ENCODE data around the gene NLRP8. TPM values are rescaled to one million over a fixed set of nuclear protein-coding genes. Genes with fewer than 3 reads are reported as not detected.
"Not testable (repeated sequence)": the region's sequence is repeated elsewhere in the genome, so short reads cannot be mapped to it uniquely, and the experiment has no call there.

Gene NLRP8
- 0.06 TPM in 1 of 2 replicates, not detected in the other for total RNA-seq (2014; rRNA removed; shearing (Covaris generic))

DNA sequence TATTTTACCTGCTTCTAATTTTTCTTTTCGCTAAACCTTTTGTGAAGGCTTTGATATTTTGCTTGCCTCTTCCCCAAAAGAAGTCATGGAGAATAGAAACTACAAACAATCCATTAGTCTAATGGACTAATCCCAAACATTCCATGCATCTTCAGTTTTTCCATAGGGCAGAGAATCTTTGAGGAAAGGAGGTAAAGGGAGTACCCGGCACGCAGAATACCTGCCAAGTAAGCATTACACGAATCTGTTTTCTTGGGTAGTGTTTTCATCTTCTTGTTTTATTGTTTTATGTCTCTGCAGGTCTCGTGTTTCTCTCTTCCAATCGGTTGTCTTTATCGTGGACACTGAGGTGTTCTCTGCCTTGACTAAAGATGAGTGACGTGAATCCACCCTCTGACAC is at the start of gene NLRP8:
Gene NLRP8, plus strand, starts transcription at position 301 of the 400 bp plus-strand sequence.
- no peak for DNase-seq (ENCODE audit: low read depth)

- DNase-seq (ENCODE audit: low read depth), result no peak
Measured at GRCh38 chr19:55898911-55899310, 48.7 kb upstream of the NLRP8 start.

GRCh38 chr19:55901369-55902079 is 46.1 kb upstream of the NLRP8 start:
- no peak for DNase-seq (ENCODE audit: low read depth)

- no peak for DNase-seq (ENCODE audit: low read depth)
Measured at GRCh38 chr19:55902080-55902751, 45.4 kb upstream of the NLRP8 start.

- DNase-seq (ENCODE audit: low read depth), result no peak
Measured at GRCh38 chr19:55907286-55907685, 40.3 kb upstream of the NLRP8 start.

GRCh38 chr19:55907746-55908145 is 39.9 kb upstream of the NLRP8 start:
- DNase-seq (ENCODE audit: low read depth), result no peak

GRCh38 chr19:55909801-55910200 is 37.8 kb upstream of the NLRP8 start:
- DNase-seq (ENCODE audit: low read depth), result no peak

GRCh38 chr19:55912916-55913315 is 34.7 kb upstream of the NLRP8 start:
- DNase-seq (ENCODE audit: low read depth), result no peak

DNA sequence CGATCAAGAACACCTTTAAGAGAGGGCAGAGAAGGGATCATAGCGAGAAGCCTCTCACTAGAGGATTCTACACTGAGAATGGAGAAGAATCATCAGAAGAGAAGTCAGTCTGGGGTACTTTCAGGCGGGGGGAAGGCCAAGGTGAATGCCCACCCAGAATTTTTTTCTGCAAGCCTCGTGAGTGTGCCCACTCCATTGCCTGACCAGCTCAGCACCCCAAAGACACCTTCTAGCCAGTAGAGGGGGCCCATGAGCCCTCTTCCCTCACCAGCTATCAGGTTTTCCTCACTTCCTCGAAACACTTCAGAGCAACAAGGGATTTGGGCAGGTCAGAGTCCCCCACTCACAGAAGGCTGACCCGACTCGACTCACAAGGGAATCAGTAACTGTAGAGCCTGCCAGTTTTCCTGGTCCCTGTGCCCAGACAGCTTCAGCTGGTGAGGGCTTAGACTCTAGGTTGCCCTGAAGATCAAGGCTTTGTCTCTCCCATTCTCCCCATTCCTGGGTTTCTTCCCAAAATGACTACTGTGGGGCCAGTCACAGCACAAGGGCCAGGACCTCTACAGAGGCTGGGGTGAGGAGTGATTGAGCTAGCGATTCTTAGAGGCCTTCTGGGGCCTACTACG is 33.9 kb upstream of the NLRP8 start:
- peak; percentile 53 for DNase-seq (ENCODE audit: low read depth)

DNA sequence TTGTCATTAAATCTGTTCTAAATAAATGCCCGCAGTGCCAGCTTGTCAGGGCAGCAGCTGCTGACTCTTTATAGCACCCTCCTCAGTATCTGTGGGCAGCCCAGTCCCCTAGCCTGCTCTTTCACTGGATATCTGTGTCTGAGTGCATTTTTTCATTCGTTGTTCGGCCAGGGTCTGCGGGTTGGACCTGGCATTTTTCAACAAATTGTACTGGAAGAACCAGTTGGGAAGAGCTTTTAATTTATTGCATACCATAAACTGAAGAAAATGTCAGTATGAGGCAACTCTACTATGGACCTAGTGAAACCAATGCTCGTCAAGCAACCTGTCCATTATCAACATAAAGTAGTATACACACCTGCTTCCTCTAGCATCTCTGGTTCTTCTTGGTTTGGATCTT is 24.1 kb upstream of the NLRP8 start:
- no peak for DNase-seq (ENCODE audit: low read depth)

- DNase-seq (ENCODE audit: low read depth), result no peak
Measured at GRCh38 chr19:55927991-55928390, 19.6 kb upstream of the NLRP8 start.

DNA sequence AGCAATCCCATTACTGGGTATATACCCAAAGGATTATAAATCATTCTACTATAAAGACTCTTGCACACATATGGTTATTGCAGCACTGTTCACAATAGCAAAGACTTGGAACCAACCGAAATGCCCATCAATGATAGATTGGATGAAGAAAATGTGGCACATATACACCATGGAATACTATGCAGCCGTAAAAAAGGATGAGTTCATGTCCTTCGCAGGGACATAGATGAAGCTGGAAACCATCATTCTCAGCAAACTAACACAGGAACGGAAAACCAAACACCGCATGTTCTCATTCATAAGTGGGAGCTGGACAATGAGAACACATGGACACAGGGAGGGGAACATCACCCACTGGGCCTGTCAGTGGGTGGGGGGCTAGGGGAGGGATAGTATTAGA is 18.4 kb upstream of the NLRP8 start:
- DNase-seq (ENCODE audit: low read depth), result not testable (repeated sequence)

DNA sequence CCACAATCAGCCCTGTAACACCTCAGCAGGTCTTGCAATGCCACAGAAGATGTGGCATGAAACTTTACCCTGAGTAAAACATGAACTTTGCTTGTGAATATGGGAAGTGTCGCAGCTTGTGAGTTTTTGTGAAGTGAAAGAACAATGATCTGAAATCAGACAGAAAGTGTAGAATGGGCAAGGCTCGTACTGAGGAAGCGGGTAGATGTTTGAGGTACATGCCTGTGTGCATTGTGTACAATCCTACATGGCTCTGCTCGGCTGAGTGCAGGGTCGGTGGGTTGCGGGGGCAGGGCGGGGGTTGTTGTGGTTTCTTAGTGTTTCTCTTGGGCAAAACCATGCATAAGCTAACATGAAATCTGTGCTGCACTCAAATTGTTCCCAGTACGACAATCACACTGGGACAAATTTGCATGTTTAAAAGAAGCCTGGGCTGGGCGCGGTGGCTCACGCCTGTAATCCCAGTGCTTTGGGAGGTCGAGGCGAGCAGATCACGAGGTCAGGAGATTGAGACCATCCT is 16.6 kb upstream of the NLRP8 start:
- no peak for DNase-seq (ENCODE audit: low read depth)

GRCh38 chr19:55931936-55932386 is 15.7 kb upstream of the NLRP8 start, which contains the start of gene NLRP13:
Gene NLRP13, minus strand, starts transcription at chr19:55932336. Its CDS starts 25 bp downstream, at chr19:55932311.
- DNase-seq (ENCODE audit: low read depth), result no peak

DNA sequence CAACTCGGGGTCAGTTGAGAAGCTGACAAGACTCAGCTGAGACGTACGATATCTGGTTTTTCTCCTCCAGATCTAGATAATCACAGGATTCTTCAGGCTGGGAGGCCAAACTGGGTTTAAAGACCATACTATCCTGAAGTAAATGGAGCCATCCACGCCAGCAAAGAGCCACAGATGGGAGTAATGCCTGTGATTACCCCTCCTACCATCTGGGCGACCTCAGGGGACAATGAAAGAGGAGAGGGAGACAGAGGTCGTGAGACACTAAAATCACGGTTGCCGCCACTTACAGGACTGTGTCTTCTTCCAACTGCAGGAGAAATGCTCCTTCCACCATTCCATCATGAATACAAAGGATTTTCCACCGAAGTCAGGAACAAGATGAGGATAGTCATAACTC is 12.4 kb upstream of the NLRP8 start:
- DNase-seq (ENCODE audit: low read depth), result no peak

DNA sequence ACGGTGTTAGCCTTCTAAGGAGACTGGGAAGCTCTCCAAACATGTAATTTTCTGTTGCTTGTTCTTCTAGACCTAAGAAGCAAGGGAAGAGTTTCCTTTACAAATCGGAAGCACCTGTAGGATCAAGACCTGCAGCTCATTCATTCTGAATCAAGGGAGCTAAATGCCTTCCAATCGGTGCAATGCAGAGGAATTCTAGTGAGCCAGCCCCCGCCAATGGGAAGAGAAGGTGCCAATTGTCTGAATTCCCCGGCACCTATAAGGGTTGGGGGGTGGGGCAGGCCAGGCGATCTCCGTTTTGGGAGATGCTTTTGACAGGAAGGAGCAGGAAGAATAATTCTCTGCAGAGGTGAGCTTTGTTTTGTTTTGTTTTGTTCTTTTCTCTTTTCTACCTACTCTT is 8.4 kb upstream of the NLRP8 start:
- DNase-seq (ENCODE audit: low read depth), result peak; percentile 33

DNA sequence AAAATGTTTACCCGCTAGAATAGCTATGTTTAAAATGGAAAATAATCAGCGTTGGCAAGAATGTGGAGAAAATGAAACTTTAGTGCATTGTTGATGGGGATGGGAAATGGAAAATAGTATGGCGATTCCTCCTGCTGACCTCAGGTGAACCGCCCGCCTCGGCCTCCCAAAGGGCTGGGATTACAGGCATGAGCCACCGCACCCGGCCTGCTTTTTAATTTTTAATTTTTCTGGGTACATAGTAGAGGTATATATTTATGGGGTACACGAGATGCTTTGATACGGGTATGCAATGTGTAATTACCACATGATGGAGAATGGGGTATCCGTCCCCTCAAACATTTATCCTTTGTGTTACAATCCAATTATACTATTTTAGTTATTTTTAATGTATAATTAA is 7.3 kb upstream of the NLRP8 start:
- no peak for DNase-seq (ENCODE audit: low read depth)

GRCh38 chr19:55950566-55950965 is 2.9 kb downstream of the NLRP8 start:
- not testable (repeated sequence) for DNase-seq (ENCODE audit: low read depth)

DNA sequence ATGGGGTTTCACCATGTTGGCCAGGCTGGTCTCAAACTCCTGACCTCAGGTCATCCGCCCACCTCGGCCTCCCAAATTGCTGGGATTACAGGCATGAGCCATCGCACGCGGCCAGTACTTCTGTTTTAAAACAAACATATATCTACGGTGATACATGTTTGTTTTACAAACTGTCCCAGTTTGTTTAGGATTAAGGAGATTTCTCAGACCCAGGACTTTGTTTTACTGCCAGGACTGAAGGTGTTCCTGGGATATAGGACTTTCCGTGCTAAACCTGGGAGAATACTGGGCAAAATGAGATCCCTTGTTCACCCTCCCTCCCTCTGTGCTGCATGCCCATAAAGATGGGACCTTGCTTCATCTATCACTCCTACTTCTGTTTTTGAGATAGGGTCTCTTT is 8.8 kb downstream of the NLRP8 start:
- no peak for DNase-seq (ENCODE audit: low read depth)

- peak; percentile 94 for DNase-seq (ENCODE audit: low read depth)
Measured at GRCh38 chr19:55958356-55958755, 10.7 kb downstream of the NLRP8 start.

DNA sequence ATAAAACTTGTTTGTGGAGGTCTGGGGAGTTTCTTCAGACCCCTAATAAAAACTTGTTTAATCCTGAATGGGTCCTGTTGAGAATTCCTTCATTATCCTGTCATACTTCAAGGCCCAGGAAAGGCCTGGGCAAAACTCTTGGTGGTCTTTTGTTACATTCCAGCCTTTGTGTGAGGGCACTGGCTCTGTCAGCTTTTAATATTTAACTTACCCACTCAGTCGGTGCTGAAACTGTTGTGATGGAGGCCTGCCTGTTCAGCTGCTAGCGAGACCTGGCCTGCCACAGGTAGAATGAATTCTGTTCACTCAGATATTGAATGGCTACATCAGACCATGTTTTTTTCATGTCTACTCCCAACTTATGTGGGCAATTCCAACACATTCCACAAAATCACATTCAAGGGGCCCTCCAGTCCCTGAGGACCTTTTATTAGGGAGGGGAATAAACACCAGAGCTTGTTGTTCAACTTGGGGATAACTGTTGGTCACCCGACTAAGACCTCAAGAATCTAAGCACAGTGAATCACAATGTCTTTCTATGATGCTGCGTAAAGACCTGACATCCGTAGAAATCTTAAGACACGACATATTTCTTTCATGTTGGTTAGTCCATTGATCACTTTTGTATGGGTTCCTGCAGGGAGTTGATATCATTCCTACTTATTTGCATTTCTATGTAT is 12.5 kb downstream of the NLRP8 start:
- DNase-seq (ENCODE audit: low read depth), result no peak

DNA sequence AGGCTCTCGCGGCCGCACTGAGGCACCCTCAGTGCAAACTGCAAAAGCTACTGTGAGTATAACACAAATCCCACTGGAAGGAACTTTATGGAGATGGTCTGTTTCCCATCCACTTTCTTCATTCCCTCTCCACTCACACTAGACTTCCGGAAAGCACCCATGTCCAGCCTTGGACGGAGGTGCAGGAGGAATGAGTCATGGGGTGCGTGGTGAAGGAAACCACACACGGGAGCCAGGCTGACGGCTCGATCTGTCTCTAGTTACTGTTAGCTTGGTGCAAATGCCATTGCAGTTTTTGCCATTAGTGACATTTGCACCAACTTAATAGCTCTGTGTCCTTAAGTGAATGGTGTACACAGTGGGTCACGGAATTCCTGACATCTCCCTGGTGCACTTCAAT is 14.6 kb downstream of the NLRP8 start:
- DNase-seq (ENCODE audit: low read depth), result peak; percentile 86

Data from Daoy (cell line).